ENCODE results near the gene MRPL19.

- no peak for TF ChIP-seq CTCF (conservative IDR thresholded peaks at IDR 0.05; ENCODE audit: low read depth, low read length)
- no peak for TF ChIP-seq EZH2 (IDR thresholded peaks at IDR 0.05; ENCODE audit: low read length, unreplicated experiment)
- TF ChIP-seq EZH2phosphoT487 (IDR thresholded peaks at IDR 0.05; ENCODE audit: borderline replicate concordance, low read length), result no peak
Measured at GRCh38 chr2:75646090-75646582, 447 bp upstream of the MRPL19 start.
